IPS DF 4.7 (cell line): Measurements from ENCODE around the gene ZBTB7B.

Experiments
- DNase-seq: peaks from one replicate; pipeline ENCODE4 v3.0.0-alpha.2; 2013; ENCODE audit warnings: low spot score; ENCODE audit errors: extremely low read depth

Gene ZBTB7B

GRCh38 chr1:155037043-155037442, 34.4 kb downstream of the ZBTB7B start:
- no peak for DNase-seq

GRCh38 chr1:155037851-155038441, 35.3 kb downstream of the ZBTB7B start:
- no peak for DNase-seq

GRCh38 chr1:155038602-155039307, 36.2 kb downstream of the ZBTB7B start:
- DNase-seq = no peak

- DNase-seq = no peak
Observed at GRCh38 chr1:155039308-155039669, 36.7 kb downstream of the ZBTB7B start.

GRCh38 chr1:155040358-155041093, 37.9 kb downstream of the ZBTB7B start:
- DNase-seq = no peak

GRCh38 chr1:155042789-155043188, 40.2 kb downstream of the ZBTB7B start:
- no peak for DNase-seq

- DNase-seq = no peak
Observed at GRCh38 chr1:155043301-155043702, 40.7 kb downstream of the ZBTB7B start.

GRCh38 chr1:155043793-155044192, 41.2 kb downstream of the ZBTB7B start:
- no peak for DNase-seq

GRCh38 chr1:155044365-155044764, 41.8 kb downstream of the ZBTB7B start:
- DNase-seq = no peak

GRCh38 chr1:155044812-155045657, 42.4 kb downstream of the ZBTB7B start:
- no peak for DNase-seq

- no peak for DNase-seq
Observed at GRCh38 chr1:155048449-155049334, 46.1 kb downstream of the ZBTB7B start.

- DNase-seq = no peak
Observed at GRCh38 chr1:155049651-155050559, 47.3 kb downstream of the ZBTB7B start.

- no peak for DNase-seq
Observed at GRCh38 chr1:155050560-155051341, 48.1 kb downstream of the ZBTB7B start, which contains the start of gene ADAM15. TSS of gene ADAM15 (plus strand) at chr1:155051316. CDS start at chr1:155051387, 71 bp downstream.

GRCh38 chr1:155051342-155051776, 48.8 kb downstream of the ZBTB7B start:
- DNase-seq = no peak

GRCh38 chr1:155051777-155052398, 49.3 kb downstream of the ZBTB7B start:
- DNase-seq = no peak

GRCh38 chr1:155052439-155053395, 50.1 kb downstream of the ZBTB7B start:
- DNase-seq = no peak

GRCh38 chr1:155053531-155054105, 51.0 kb downstream of the ZBTB7B start:
- no peak for DNase-seq
